Measurements from ENCODE around the gene TMEM212. TPM values are rescaled to one million over a fixed set of nuclear protein-coding genes. Genes with fewer than 3 reads are reported as not detected.
A peak's percentile ranks its signal among the peaks of the same experiment; 100 is the strongest.

Gene TMEM212
- total RNA-seq, 4 donors from 2014 or later: not detected

DNA sequence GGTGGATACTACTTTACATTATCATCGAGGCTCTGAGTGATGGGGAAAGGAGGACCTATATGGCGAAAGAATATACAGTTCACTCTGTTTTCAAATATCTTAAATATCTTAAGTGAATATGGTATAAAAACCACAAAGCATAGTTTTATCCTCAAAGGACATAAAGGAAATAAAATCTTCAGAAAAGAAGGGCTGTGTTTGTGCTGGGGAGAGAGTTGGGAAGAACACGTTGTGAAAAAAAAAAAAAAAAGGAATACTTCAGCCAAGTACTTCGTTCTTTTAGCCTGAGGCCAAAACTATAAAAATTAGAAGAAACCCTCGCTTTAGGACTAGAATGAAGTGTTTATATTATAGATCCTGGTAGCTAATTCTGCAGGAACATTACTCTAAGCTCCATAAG, 10.2 kb upstream of the TMEM212 start:
- Histone ChIP-seq H3K27ac (peak overlapping the region; percentile 33 to 63 (median 54)), H3K27me3 (no peaks in the 10 kb centered on the region), H3K4me1 (peaks cover 13 to 33% of the 10 kb centered on the region in 2 donors), H3K4me3 (no peak overlapping the region), H3K9me3 (no peaks in the 10 kb centered on the region), H3K36me3 (no peaks in the 10 kb centered on the region)
- ATAC-seq (no peak), DNase-seq (no peak)
- TF ChIP-seq, protein P1, sequence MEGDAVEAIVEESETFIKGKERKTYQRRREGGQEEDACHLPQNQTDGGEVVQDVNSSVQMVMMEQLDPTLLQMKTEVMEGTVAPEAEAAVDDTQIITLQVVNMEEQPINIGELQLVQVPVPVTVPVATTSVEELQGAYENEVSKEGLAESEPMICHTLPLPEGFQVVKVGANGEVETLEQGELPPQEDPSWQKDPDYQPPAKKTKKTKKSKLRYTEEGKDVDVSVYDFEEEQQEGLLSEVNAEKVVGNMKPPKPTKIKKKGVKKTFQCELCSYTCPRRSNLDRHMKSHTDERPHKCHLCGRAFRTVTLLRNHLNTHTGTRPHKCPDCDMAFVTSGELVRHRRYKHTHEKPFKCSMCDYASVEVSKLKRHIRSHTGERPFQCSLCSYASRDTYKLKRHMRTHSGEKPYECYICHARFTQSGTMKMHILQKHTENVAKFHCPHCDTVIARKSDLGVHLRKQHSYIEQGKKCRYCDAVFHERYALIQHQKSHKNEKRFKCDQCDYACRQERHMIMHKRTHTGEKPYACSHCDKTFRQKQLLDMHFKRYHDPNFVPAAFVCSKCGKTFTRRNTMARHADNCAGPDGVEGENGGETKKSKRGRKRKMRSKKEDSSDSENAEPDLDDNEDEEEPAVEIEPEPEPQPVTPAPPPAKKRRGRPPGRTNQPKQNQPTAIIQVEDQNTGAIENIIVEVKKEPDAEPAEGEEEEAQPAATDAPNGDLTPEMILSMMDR (IDR thresholded peaks at IDR 0.05 in 4 of 5, conservative IDR thresholded peaks at IDR 0.05 in 1 of 5): no peak
- no peak for TF ChIP-seq POLR2A (IDR thresholded peaks at IDR 0.05)
- in situ Hi-C loops (cut with MboI; ENCODE audit: low sequenced_read_pairs in 4 of 4) (loop anchor here in 3 of 4 donors (10.0 to 25.0 kb wide), 3 partner anchors 188 to 504 kb away; no protein-coding TSS in a partner anchor), intact Hi-C loops (cut with DNase I; ENCODE audit: low total_unique reads) (loop anchor here (5.0 to 10.0 kb wide), 2 partner anchors 61 to 648 kb away; no protein-coding TSS in a partner anchor)

DNA sequence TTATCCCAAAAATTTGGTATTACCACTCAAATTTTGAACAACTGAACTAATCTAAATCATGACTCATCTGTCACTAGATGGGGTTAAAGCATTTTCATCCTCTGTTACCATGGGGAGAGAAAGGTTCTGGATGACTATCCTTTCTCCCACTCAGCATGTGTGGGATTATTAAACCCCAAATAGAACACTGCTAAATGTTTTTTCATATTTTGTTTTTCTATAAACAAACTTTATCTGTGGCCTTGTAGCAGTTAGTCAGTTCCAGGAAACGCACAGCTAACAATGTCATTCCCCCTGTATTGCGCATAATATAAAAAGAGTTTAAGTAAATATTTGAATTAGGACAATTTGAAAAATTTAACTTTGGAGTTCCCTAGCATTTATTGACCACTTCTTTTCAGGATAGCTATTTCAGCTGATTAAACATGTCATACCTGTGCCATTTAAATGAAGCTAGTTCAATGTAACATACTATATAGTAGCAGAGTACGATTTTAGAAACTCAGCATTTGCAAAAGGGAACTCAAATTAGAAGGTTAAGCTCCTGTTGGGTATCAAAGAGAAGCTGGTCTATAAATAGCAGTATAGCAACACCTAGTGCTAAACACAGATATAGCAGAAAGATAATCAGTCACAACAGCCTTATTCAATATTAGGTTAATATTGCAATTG, 9.2 kb upstream of the TMEM212 start:
- Histone ChIP-seq H3K9me3 (no peaks in the 10 kb centered on the region), H3K27me3 (no peaks in the 10 kb centered on the region), H3K4me1 (peaks cover 17 to 33% of the 10 kb centered on the region in 2 donors), H3K27ac (peak overlapping the region; percentile 46 to 63 (median 54)), H3K4me3 (no peak overlapping the region), H3K36me3 (no peaks in the 10 kb centered on the region)
- no peak for DNase-seq
- intact Hi-C loops (cut with DNase I; ENCODE audit: low total_unique reads) (loop anchor here (1.0 to 10.0 kb wide), 4 partner anchors 62 to 649 kb away; no protein-coding TSS in a partner anchor), in situ Hi-C loops (cut with MboI; ENCODE audit: low sequenced_read_pairs in 4 of 4) (loop anchor here in 3 of 4 donors (10.0 to 25.0 kb wide), 3 partner anchors 189 to 503 kb away; no protein-coding TSS in a partner anchor)
- TF ChIP-seq, protein P1 (IDR thresholded peaks at IDR 0.05 in 4 of 5, conservative IDR thresholded peaks at IDR 0.05 in 1 of 5): peak; percentile 27 to 50 (median 40)
- no peak for TF ChIP-seq POLR2A (IDR thresholded peaks at IDR 0.05)
- ATAC-seq: peak; percentile 58 to 59

DNA sequence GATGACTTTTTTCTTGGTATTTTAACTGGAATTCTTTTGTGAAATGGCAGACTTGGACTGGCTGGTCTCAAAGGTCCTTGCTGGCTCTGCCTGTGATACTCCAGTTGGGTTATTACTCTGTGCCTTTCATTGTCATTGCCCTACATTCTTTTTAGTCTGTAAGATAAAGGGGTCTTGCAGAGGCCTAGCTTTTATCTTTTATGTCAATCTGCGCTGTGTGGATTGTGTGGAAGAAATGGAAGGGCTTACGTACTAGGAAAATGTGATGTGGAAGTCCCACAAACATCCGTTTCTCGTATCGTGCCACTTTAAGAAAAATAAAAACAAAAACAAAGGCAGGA, 8.7 kb upstream of the TMEM212 start:
- TF ChIP-seq POLR2A (IDR thresholded peaks at IDR 0.05): no peak
- TF ChIP-seq, protein P1 (IDR thresholded peaks at IDR 0.05 in 4 of 5, conservative IDR thresholded peaks at IDR 0.05 in 1 of 5): no peak
- Histone ChIP-seq H3K4me3 (no peak overlapping the region), H3K27ac (peak overlapping the region; percentile 46 to 63 (median 54)), H3K36me3 (no peaks in the 10 kb centered on the region), H3K27me3 (no peaks in the 10 kb centered on the region), H3K4me1 (peaks cover 17 to 29% of the 10 kb centered on the region in 2 donors), H3K9me3 (no peaks in the 10 kb centered on the region)
- no peak for ATAC-seq
- in situ Hi-C loops (cut with MboI; ENCODE audit: low sequenced_read_pairs in 4 of 4) (loop anchor here in 3 of 4 donors (10.0 to 25.0 kb wide), 3 partner anchors 190 to 503 kb away; no protein-coding TSS in a partner anchor), intact Hi-C loops (cut with DNase I; ENCODE audit: low total_unique reads) (loop anchor here (1.0 to 10.0 kb wide), 4 partner anchors 62 to 650 kb away; no protein-coding TSS in a partner anchor)
- DNase-seq: no peak

GRCh38 chr3:171835116-171835515, 8.0 kb upstream of the TMEM212 start:
- TF ChIP-seq, protein P1 (IDR thresholded peaks at IDR 0.05 in 4 of 5, conservative IDR thresholded peaks at IDR 0.05 in 1 of 5): no peak
- ATAC-seq: peak; percentile 72 to 78
- Histone ChIP-seq H3K4me1 (peaks cover 15 to 22% of the 10 kb centered on the region in 2 donors), H3K9me3 (no peaks in the 10 kb centered on the region), H3K4me3 (no peak overlapping the region), H3K27me3 (no peaks in the 10 kb centered on the region), H3K27ac (peak overlapping the region; percentile 46 to 63 (median 54)), H3K36me3 (no peaks in the 10 kb centered on the region)
- in situ Hi-C loops (cut with MboI; ENCODE audit: low sequenced_read_pairs in 4 of 4) (loop anchor here in 3 of 4 donors (10.0 to 25.0 kb wide), 3 partner anchors 190 to 502 kb away; no protein-coding TSS in a partner anchor), intact Hi-C loops (cut with DNase I; ENCODE audit: low total_unique reads) (loop anchor here (10.0 kb wide), 1 partner anchor 650 kb away; no protein-coding TSS in a partner anchor)
- peak in 1 of 2 donors; percentile 20 for DNase-seq
